Measurements from ENCODE around the gene C1orf21. TPM values are rescaled to one million over a fixed set of nuclear protein-coding genes. Genes with fewer than 3 reads are reported as not detected.

C1orf21 gene
- total and polyA plus RNA-seq, 12 donors: 20.6 to 76.7 (median 67.5) TPM

DNA sequence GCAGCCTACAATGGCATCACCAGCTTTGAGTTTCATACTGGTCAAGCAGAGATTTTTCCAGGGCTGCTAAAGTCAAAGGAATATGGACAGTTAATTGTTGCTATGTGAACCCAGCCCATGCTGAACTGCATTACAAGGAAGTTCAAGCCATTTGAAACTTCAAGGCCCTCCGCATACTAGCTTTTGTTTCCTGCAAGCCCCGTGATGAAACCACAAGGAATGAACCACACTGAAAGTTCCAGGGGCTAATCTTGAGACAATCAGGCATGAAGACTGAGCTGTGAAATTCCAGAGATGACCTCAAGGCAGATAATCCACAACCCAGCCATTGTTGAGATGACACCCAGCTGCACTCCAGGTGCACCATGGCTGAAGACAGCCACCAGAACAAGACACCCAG is 180.8 kb downstream of the C1orf21 start:
- 85 to 86% methylated on average over 2 of the region's 2 CpGs for WGBS, 2 donors
- Histone ChIP-seq H3K4me1 (peaks cover 5 to 24% (median 11%) of the 10 kb centered on the region in 9 donors), H3K27ac (no peak overlapping the region), H3K36me3 (peaks cover 0 to 11% (median 0%) of the 10 kb centered on the region in 9 donors), H3K27me3 (no peaks in the 10 kb centered on the region), H3K9me3 (no peaks in the 10 kb centered on the region), H3K4me3 (no peak overlapping the region)
- ATAC-seq: no peak
- TF ChIP-seq, protein P1, sequence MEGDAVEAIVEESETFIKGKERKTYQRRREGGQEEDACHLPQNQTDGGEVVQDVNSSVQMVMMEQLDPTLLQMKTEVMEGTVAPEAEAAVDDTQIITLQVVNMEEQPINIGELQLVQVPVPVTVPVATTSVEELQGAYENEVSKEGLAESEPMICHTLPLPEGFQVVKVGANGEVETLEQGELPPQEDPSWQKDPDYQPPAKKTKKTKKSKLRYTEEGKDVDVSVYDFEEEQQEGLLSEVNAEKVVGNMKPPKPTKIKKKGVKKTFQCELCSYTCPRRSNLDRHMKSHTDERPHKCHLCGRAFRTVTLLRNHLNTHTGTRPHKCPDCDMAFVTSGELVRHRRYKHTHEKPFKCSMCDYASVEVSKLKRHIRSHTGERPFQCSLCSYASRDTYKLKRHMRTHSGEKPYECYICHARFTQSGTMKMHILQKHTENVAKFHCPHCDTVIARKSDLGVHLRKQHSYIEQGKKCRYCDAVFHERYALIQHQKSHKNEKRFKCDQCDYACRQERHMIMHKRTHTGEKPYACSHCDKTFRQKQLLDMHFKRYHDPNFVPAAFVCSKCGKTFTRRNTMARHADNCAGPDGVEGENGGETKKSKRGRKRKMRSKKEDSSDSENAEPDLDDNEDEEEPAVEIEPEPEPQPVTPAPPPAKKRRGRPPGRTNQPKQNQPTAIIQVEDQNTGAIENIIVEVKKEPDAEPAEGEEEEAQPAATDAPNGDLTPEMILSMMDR (IDR thresholded peaks at IDR 0.05): no peak
- no peak for DNase-seq
- intact Hi-C loops (cut with DNase I): loop anchor here in 9 of 10 donors (5.0 to 10.0 kb wide), 9 partner anchors 95 to 493 kb away; partner anchors contain the start of gene C1orf21 (in 2 of the 9)

DNA sequence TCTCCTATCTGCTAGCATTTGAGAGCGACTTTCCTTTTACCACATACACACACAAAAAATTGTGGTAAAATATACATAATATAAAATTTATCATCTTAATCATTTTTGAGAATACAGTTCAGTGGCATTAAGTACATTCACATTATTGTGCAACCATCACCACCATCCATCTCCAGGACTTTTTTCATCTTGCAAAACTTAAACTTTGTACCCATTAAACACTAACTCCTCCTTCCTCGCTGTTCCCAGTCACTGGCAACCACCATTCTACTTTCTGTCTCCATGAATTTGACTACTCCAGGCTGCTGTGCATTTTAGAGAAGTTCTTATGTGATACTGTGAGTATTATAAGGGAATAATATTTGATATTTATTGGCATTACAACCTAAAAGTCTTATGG is 181.3 kb downstream of the C1orf21 start:
- H3K36me3 ChIP-seq: peaks cover 0 to 11% (median 0%) of the 10 kb centered on the region in 9 donors
- TF ChIP-seq, protein P1 (IDR thresholded peaks at IDR 0.05): no peak
- H3K4me1 ChIP-seq: peaks cover 0 to 19% (median 6%) of the 10 kb centered on the region in 9 donors
- ATAC-seq (no peak), DNase-seq (no peak)
- H3K9me3 ChIP-seq: no peaks in the 10 kb centered on the region
- H3K27ac ChIP-seq: no peak overlapping the region
- no peak overlapping the region for H3K4me3 ChIP-seq
- intact Hi-C loops (cut with DNase I): loop anchor here in 9 of 10 donors (5.0 to 10.0 kb wide), 9 partner anchors 94 to 493 kb away; partner anchors contain the start of gene C1orf21 (in 2 of the 9)
- 95 to 97% methylated on average over 2 of the region's 2 CpGs for WGBS, 2 donors
- H3K27me3 ChIP-seq: no peaks in the 10 kb centered on the region

DNA sequence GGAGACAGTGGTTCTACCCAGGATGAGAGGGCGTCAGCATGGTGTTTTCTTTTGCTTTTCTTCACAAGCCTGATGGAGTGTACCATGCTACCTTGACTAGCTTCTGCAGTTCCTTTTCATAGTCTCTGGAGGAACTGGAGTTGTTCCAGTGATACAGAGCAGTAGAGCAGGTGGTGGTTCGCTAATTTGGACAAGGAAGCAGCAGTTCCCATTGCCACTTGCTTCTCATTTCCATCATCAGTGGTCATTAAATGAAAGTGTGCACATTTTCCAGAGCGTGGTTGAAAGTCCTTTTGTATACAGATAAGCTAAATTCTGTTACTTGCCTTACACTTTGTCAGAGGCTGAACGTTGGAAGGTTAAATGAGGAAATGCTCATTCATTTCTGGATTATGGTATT is 182.3 kb downstream of the C1orf21 start:
- peaks cover 0 to 11% (median 0%) of the 10 kb centered on the region in 9 donors for H3K4me1 ChIP-seq
- ATAC-seq (no peak), DNase-seq (no peak)
- H3K4me3 ChIP-seq: no peak overlapping the region
- H3K27me3 ChIP-seq: no peaks in the 10 kb centered on the region
- no peak overlapping the region for H3K27ac ChIP-seq
- H3K36me3 ChIP-seq: peaks cover 0 to 11% (median 0%) of the 10 kb centered on the region in 9 donors
- TF ChIP-seq, protein P1 (IDR thresholded peaks at IDR 0.05): no peak
- H3K9me3 ChIP-seq: no peaks in the 10 kb centered on the region
- 83 to 88% methylated on average over 4 of the region's 4 CpGs for WGBS, 2 donors
- intact Hi-C loops (cut with DNase I): loop anchor here in 9 of 10 donors (5.0 to 10.0 kb wide), 9 partner anchors 93 to 494 kb away; partner anchors contain the start of gene C1orf21 (in 2 of the 9)

DNA sequence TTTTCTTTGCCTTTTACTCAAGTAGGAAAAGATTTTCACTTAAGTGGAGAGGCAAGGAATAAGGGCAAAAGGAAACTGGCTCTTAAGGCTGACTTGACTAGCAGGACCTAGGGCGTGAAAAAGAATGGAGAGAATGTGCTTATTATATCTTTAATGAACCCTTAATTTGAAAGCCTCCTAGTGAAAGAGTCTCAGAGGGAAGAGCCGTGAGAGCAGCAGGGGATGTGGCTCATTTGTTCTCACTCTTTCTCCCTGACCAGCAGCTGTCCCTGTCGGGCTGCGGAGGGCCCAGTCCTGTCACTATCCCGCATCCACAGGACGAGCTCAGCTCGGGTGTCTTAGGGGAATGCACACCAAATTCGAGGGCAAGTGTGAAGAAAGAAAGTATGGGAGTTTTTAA is 187.8 kb downstream of the C1orf21 start:
- Histone ChIP-seq H3K27me3 (no peaks in the 10 kb centered on the region), H3K36me3 (peaks cover 0 to 6% (median 0%) of the 10 kb centered on the region in 9 donors), H3K4me1 (peaks cover 0 to 27% (median 6%) of the 10 kb centered on the region in 9 donors), H3K27ac (peak overlapping the region in 5 of 10 donors; percentile 9 to 37 (median 27)), H3K4me3 (no peak overlapping the region), H3K9me3 (peaks cover 0 to 1% (median 0%) of the 10 kb centered on the region in 11 donors)
- ATAC-seq (peak in 4 of 8 donors; percentile 41 to 52 (median 47)), DNase-seq (no peak)
- TF ChIP-seq, protein P1 (IDR thresholded peaks at IDR 0.05): no peak
- intact Hi-C loops (cut with DNase I): loop anchor here in 1 of 10 donors (5.0 kb wide), 1 partner anchor 93 kb away; no protein-coding TSS in a partner anchor
- 72 to 73% methylated on average over 8 of the region's 8 CpGs for WGBS, 2 donors

Data from heart right ventricle (tissue), 16 donors.